ENCODE data around the gene TEDDM1.
A peak's percentile ranks its signal among the peaks of the same experiment; 100 is the strongest.
"Not testable (repeated sequence)": the region's sequence is repeated elsewhere in the genome, so short reads cannot be mapped to it uniquely, and the experiment has no call there.

TEDDM1 gene

GRCh38 chr1:182405578-182405977 lies 5.1 kb upstream of the TEDDM1 start:
- no peak for DNase-seq

GRCh38 chr1:182404781-182405180 lies 4.3 kb upstream of the TEDDM1 start:
- DNase-seq, result no peak

- no peak for DNase-seq
These were observed 2.6 kb downstream of the TEDDM1 start for GRCh38 chr1:182397653-182398393.

DNA sequence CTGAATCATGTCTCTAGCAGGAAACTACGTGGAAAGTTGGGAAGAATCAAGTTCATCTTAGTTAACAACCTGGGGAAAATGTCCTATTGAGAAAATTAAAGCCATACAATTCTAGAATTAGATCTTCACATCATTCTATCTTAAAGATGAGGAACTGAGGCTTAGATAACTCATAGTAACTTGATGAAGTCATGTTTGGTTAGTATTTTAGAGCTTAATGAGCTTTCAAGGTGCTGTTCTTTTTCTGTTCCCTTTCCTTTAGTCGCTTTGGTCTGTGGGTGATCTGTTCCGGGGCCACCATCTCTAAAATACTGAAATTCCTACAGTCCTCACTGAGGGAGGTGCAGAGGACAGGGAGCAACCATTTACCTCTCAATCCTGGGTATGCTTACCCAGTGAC lies 4.6 kb downstream of the TEDDM1 start:
- DNase-seq, result no peak

- DNase-seq, result no peak
These were observed 6.3 kb downstream of the TEDDM1 start for GRCh38 chr1:182394055-182394775.

DNA sequence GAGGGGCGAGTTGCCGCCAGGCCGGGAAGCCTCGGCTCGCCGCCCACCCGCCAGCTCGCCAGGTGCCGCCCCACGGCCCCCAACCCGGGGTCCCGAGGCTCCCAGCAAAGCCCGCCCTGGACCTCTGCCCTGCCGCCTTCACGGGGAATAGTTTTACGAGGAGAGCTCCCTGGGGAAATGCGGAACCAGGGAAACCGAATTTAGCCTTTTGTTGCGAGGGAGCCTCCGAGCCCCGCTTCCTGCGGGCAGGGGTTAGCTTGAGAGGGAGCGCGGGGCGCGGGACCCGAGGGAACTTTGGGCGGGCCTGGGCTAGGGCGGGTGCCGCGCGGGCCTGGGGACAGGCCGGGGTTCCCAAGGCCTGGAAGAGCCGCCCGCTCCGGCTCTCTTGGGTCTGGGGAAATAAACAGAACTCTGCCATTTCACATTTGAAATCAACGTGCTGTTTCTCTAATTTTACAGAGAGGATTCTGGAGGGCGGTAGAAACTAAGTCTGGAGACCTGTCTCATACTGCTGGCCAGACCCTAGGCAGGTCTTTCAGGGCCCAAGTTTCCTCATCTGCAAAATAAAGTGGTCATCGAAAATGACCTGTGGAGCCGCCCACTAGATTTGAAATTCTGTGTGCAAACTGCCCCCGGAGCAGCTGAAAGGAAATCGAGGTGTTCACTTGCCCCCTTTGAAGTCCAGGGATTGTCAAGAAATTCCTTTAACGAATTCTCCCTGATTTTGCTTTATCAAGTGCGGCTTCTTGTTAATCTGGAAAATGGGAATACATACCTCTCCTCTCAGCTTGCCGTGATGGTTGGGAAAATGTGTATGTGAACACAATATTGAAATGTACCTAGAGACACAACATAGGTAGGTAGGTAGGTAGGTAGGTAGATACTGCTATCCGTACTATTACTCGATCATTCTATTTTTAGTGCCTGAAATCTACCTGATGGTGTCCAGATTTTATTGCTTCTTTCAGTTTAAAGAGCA lies 8.1 kb downstream of the TEDDM1 start:
- peak; percentile 17 for DNase-seq

GRCh38 chr1:182391362-182392049 lies 9.0 kb downstream of the TEDDM1 start, which contains the start of gene GLUL:
Gene GLUL, minus strand, starts transcription at chr1:182391790. Its CDS starts 3,053 bp downstream, at chr1:182388737.
- DNase-seq, result peak; percentile 70

DNA sequence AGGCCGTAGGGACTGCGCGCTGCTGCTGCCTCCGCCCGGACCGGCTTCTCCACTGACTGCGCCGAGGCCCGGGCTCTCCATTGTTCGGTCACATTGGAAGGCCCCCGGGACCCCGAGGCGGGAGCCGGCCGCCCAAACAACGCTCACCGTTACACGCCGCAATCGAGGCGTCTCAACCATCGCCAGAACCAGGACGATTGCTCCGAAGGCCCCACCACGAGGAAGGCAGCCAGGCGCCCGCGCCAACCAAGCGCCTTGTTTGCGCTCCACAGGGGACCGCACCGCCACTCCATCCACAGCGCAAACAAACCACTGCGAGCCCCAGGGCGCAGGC lies 9.5 kb downstream of the TEDDM1 start:
- no peak for DNase-seq

- no peak for DNase-seq
These were observed 10.8 kb downstream of the TEDDM1 start for GRCh38 chr1:182389619-182390047.

- DNase-seq, result no peak
These were observed 11.9 kb downstream of the TEDDM1 start for GRCh38 chr1:182388392-182389134.

GRCh38 chr1:182387566-182387965 lies 12.9 kb downstream of the TEDDM1 start:
- no peak for DNase-seq

DNA sequence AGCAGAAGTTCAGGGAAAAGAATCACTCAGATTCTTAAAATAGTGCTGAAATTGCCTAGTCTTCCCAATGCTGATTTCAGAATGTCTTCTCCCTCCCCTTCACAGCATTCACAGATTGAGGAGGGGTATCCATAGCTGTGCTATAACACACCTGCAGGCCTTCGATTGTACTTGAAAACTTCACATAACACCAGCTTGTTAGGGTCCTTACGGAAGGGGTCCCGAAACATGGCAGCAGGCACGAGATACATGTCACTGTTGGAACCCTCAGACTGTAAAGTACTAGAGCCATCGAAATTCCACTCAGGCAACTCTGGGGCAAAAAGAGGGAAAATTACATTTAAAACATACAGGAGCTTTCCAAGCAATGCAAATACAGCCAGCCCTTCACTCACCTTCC lies 13.5 kb downstream of the TEDDM1 start:
- DNase-seq, result no peak

DNA sequence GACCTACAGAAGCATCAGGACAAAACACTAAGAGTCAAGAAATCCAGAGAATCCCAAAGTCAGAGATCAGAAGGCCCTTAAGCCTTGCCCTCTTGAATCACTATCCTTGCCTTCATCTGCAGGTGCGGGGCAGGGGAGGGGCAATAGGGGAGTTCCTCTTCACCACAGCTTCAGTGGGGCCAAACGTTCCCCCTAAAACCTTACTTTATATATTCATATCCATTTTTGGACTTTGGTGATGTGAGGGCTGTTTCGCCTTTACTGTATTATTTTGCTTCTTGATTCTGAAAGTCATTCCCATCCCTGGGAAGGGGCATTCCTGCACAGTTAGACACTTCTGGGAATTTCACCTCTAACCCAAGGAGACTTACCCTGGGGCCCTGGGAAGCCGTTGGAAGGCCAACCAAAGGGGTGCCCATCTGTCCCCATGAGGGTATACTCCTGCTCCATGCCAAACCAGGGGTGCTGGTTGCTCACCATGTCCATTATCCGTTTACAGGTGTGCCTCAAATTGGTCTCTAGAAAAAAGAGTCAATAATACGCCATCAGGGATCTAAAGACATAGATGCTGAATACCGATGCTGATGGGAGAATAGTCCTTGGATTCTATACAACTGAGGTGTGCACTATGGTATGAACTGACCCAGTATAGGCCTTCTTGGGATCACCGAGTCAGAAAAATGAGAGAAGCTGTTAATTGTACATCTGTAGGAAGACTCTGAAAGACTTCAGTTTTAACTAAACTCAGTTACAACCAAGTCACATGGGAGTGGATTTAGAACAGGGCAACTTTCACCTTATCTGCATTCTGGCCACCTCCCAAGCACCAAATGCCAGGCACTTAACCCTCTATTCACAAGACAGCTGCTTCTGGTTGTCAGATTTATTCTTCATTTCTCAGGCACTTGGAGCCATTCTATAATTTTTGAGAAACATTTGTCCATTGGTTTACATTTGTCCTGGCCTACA lies 14.3 kb downstream of the TEDDM1 start:
- no peak for DNase-seq

DNA sequence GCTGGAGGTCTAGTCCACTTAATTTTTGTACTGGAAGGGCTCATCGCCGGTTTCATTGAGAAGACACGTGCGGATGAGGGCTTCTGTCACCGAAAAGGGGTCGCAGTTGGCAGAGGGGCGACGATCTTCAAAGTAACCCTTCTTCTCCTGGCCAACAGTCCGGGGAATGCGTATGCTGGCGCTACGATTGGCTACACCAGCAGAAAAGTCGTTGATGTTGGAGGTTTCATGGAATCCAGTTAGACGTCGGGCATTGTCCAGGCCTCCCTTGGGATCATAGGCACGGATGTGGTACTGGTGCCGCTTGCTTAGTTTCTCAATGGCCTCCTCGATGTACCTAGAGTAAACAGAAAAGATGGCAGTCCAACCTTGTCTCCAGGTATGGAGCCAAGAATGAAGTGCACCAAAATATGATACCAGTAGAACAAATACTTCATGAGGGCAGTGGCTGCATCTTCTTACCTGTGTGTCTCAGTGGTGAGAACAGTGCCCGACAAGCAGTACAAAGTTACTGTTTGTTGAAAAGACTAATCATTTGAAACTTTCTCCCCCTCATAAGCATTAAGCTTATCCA lies 16.0 kb downstream of the TEDDM1 start:
- no peak for DNase-seq

- no peak for DNase-seq
These were observed 16.5 kb downstream of the TEDDM1 start for GRCh38 chr1:182383934-182384333.

DNA sequence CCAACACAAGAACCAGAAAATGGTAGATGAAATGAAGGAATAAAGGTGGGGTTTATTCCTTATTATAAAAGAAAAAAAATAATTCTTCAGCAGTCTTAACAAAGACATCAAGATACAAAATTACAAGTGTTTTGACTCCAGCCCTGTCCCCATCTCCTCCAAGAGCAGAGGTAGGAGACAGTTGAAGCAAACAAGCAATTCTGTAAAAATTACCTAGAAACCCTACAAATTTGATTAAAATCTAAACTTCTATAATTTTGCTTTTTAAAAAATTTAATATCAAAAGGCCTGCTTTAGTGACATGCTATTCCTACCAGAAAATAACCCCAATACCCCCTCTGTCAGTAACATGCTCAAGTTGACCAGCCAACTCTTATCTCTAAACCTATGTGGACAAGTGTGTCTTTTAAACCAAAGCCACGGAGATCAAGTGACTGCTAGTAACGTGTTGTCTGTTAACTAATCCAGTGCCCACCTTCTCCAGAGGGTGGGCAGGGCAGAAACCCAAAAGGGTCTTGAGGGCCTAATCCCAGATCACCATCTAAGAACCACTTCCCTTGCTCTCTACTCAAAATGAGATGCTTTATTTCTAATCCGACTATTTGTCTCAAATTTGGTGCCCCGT lies 17.3 kb downstream of the TEDDM1 start:
- DNase-seq, result no peak

DNA sequence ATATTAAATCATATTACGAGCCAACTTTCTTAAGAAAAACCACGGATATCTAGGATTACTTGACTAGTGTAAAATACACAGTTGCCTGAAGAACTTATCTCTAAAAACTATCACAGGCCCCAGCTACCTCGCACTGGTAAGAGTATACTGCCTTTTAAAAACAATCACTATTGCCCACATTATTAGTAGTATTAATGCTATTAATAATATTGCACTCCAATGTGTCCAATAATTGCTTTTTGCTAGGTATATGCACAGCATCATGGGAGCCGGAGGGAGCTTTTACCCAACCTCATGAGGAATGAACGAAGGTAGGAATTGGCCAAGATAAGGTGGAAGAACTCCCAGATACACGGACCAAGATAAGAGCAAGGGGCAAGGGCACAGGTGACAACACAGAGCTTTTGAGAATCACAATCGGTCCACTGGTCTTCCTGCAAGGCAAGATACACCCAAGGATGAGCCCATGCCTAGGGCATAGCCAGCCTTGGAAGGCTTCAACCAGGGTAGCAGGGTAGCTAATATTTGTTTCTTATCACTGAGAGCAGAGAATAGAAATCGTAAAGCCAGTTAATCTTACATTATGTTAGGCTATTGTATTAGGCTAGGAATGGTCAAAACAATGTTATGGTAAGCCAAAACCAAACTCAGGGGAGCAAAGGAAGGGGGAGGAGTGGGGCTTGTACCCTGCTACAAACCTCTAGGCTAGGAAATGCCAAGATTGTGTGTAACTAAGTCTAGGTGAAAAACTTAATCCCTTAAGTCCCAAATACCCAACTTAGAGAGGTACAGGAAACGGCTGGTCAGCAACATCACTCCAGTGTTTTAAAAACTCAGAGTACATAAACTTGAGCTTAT lies 18.3 kb downstream of the TEDDM1 start:
- no peak for DNase-seq

GRCh38 chr1:182380199-182380598 lies 20.3 kb downstream of the TEDDM1 start:
- no peak for DNase-seq

DNA sequence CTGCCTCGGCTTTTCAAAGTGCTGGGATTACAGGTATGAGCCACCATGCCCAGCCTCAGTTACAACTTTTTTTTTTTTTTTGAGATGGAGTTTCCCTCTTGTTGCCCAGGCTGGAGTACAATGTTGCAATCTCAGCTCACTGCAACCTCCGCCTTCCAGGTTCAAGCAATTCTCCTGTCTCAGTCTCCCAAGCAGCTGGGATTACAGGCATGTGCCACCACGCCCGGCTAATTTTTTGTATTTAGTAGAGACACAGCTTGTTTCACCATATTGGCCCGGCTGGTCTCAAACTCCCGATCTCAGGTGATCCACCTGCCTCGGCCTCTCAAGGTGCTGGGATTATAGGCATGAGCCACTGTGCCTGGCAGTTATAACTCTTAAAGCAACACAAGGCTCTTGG lies 20.7 kb downstream of the TEDDM1 start:
- DNase-seq, result not testable (repeated sequence)
